Esophagus muscularis mucosa (tissue), 3 donors: ENCODE data around the gene POLDIP3.

ENCODE experiments used
- POLR2A ChIP-seq: fragments of 450-650 bp; IDR thresholded peaks from one replicate; pipeline ENCODE4 v1.6.1; 2017; ENCODE audit warnings: antibody characterized with exemption, moderate library complexity, mild to moderate bottlenecking, low read depth
- TF ChIP-seq, protein P1 (sequence below), 3 experiments: fragments of 200-600 bp in 2 of 3; fragments of 450-650 bp in 1 of 3; sonication (generic) in 2 of 3; IDR thresholded peaks; one replicate each; pipeline ENCODE4 v1.5.1; 2017 to 2019; ENCODE audit warnings: antibody characterized with exemption in 3 of 3, mild to moderate bottlenecking in 2 of 3, moderate library complexity in 1 of 3

DNA sequence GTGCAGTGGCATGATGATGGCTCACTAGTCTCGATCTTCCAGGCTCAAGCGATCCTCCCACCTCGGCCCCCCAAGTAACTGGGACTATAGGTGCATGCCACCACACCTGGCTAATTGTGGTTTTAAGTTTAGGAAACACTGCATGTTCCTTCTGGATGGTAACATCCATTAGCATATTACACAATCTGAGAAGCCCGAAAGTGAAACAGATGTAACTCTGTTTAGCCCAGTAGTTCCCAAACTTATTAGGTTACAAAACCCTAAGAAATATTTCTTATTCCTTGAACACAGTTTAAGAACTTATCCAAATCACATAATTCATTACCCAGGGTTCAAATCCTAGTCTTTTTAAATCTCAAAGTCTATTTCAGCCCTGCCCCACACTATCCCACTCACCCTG is 28.3 kb downstream of the POLDIP3 start:
- no peak for TF ChIP-seq POLR2A
- TF ChIP-seq, protein P1, sequence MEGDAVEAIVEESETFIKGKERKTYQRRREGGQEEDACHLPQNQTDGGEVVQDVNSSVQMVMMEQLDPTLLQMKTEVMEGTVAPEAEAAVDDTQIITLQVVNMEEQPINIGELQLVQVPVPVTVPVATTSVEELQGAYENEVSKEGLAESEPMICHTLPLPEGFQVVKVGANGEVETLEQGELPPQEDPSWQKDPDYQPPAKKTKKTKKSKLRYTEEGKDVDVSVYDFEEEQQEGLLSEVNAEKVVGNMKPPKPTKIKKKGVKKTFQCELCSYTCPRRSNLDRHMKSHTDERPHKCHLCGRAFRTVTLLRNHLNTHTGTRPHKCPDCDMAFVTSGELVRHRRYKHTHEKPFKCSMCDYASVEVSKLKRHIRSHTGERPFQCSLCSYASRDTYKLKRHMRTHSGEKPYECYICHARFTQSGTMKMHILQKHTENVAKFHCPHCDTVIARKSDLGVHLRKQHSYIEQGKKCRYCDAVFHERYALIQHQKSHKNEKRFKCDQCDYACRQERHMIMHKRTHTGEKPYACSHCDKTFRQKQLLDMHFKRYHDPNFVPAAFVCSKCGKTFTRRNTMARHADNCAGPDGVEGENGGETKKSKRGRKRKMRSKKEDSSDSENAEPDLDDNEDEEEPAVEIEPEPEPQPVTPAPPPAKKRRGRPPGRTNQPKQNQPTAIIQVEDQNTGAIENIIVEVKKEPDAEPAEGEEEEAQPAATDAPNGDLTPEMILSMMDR (IDR thresholded peaks at IDR 0.05): no peak
